ENCODE results near the gene SLC18A3. TPM values are rescaled to one million over a fixed set of nuclear protein-coding genes. Genes with fewer than 3 reads are reported as not detected.

The SLC18A3 gene
- total RNA-seq, 2 experiments from 2014 or later, result not detected

- no peak for ATAC-seq
- Mint-ChIP-seq H3K4me3 (no peak overlapping the region), H3K9me3 (no peaks in the 10 kb centered on the region), H3K4me1 (ENCODE audit: low read depth) (peaks cover under 1% of the 10 kb centered on the region), H3K27me3 (peaks cover 69% of the 10 kb centered on the region), H3K27ac (no peak overlapping the region), H3K36me3 (ENCODE audit: low read depth) (peaks cover 2% of the 10 kb centered on the region)
- ChIA-PET POLR2A (no interaction called here), CTCF (no interaction called here)
- DNase-seq, result no peak
- no peak for TF ChIP-seq CTCF (IDR thresholded peaks at IDR 0.05)
- intact Hi-C loops (cut with micrococcal nuclease), result loop anchor here (10.0 kb wide), 1 partner anchor 155 kb away; the partner anchor contains the start of gene OGDHL
Measured at GRCh38 chr10:49609283-49610113, 612 bp upstream of the SLC18A3 start.

DNA sequence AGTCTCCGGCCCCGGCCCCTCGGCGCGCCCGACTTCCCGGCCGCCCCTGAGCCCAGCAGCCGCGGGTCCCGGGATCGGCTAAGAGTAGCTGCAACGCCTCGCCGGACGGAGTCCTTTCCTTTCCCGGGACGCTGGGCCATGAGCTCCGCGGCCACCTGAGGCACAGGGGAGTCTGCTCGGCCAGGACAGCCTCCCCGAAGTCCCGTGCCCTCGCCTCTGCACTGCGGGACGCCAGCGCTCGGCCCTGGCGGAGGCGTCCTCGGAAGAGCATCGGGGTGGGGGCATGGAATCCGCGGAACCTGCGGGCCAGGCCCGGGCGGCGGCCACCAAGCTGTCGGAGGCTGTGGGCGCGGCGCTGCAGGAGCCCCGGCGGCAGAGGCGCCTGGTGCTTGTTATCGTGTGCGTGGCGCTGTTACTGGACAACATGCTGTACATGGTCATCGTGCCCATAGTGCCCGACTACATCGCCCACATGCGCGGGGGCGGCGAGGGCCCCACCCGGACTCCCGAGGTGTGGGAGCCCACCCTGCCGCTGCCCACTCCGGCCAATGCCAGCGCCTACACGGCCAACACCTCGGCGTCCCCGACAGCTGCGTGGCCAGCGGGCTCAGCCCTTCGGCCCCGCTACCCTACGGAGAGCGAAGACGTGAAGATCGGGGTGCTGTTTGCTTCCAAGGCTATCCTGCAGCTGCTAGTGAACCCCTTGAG is 502 bp downstream of the SLC18A3 start:
- peaks cover 2% of the 10 kb centered on the region for H3K36me3 Mint-ChIP-seq (ENCODE audit: low read depth)
- no peaks in the 10 kb centered on the region for H3K9me3 Mint-ChIP-seq
- no peak overlapping the region for H3K4me3 Mint-ChIP-seq
- ATAC-seq (no peak), DNase-seq (no peak)
- ChIA-PET POLR2A (no interaction called here), CTCF (interaction anchor here (0.8 kb wide), 1 partner anchor 16 kb away, joined by 3 read pairs; no protein-coding TSS in a partner anchor)
- peaks cover 4% of the 10 kb centered on the region for H3K4me1 Mint-ChIP-seq (ENCODE audit: low read depth)
- peaks cover 73% of the 10 kb centered on the region for H3K27me3 Mint-ChIP-seq
- no peak for TF ChIP-seq CTCF (IDR thresholded peaks at IDR 0.05)
- intact Hi-C loops (cut with micrococcal nuclease), result no loop called here
- H3K27ac Mint-ChIP-seq, result no peak overlapping the region

DNA sequence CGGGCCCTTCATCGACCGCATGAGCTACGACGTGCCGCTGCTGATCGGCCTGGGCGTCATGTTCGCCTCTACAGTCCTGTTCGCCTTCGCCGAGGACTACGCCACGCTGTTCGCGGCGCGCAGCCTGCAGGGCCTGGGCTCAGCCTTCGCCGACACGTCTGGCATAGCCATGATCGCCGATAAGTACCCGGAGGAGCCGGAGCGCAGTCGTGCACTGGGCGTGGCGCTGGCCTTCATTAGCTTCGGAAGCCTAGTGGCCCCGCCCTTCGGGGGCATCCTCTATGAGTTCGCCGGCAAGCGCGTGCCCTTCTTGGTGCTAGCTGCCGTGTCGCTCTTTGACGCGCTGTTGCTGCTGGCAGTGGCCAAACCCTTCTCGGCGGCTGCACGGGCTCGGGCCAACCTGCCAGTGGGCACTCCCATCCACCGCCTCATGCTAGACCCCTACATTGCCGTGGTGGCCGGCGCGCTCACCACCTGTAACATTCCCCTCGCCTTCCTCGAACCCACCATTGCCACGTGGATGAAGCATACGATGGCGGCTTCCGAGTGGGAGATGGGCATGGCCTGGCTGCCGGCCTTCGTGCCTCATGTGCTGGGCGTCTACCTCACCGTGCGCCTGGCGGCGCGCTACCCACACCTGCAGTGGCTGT is 1.2 kb downstream of the SLC18A3 start:
- POLR2A ChIA-PET, result no interaction called here
- no peak overlapping the region for H3K27ac Mint-ChIP-seq
- CTCF ChIA-PET, result interaction anchor here (0.8 to 1.1 kb wide), 2 partner anchors 16 kb away, joined by 3 to 4 read pairs; no protein-coding TSS in a partner anchor
- ATAC-seq (no peak), DNase-seq (peak; percentile 9)
- no peak for TF ChIP-seq CTCF (IDR thresholded peaks at IDR 0.05)
- H3K4me1 Mint-ChIP-seq (ENCODE audit: low read depth), result peaks cover 4% of the 10 kb centered on the region
- peaks cover 75% of the 10 kb centered on the region for H3K27me3 Mint-ChIP-seq
- intact Hi-C loops (cut with micrococcal nuclease), result no loop called here
- H3K9me3 Mint-ChIP-seq, result no peaks in the 10 kb centered on the region
- H3K36me3 Mint-ChIP-seq (ENCODE audit: low read depth), result peaks cover 2% of the 10 kb centered on the region
- no peak overlapping the region for H3K4me3 Mint-ChIP-seq

- ATAC-seq, result no peak
- intact Hi-C loops (cut with micrococcal nuclease), result no loop called here
- Mint-ChIP-seq H3K9me3 (no peaks in the 10 kb centered on the region), H3K27me3 (peaks cover 74% of the 10 kb centered on the region), H3K4me3 (no peak overlapping the region), H3K36me3 (ENCODE audit: low read depth) (peaks cover 2% of the 10 kb centered on the region), H3K27ac (no peak overlapping the region), H3K4me1 (ENCODE audit: low read depth) (peaks cover 4% of the 10 kb centered on the region)
- DNase-seq, result no peak
- ChIA-PET POLR2A (no interaction called here), CTCF (interaction anchor here (1.1 kb wide), 1 partner anchor 17 kb away, joined by 4 read pairs; no protein-coding TSS in a partner anchor)
- no peak for TF ChIP-seq CTCF (IDR thresholded peaks at IDR 0.05)
Measured at GRCh38 chr10:49611816-49612512, 1.9 kb downstream of the SLC18A3 start.
